ENCODE measurements around the gene CHST3.
A peak's percentile ranks its signal among the peaks of the same experiment; 100 is the strongest.
"Not testable (repeated sequence)": the region's sequence is repeated elsewhere in the genome, so short reads cannot be mapped to it uniquely, and the experiment has no call there.

Gene CHST3, protein sequence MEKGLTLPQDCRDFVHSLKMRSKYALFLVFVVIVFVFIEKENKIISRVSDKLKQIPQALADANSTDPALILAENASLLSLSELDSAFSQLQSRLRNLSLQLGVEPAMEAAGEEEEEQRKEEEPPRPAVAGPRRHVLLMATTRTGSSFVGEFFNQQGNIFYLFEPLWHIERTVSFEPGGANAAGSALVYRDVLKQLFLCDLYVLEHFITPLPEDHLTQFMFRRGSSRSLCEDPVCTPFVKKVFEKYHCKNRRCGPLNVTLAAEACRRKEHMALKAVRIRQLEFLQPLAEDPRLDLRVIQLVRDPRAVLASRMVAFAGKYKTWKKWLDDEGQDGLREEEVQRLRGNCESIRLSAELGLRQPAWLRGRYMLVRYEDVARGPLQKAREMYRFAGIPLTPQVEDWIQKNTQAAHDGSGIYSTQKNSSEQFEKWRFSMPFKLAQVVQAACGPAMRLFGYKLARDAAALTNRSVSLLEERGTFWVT

GRCh38 chr10:71964098-71964742, at the start of gene CHST3:
Gene CHST3 (plus strand): TSS chr10:71964395. CDS start chr10:72005843, 41,448 bp downstream.
- ATAC-seq = peak in 1 of 2 donors; percentile 39

GRCh38 chr10:71916827-71917226, 47.4 kb upstream of the CHST3 start:
- ATAC-seq = no peak

- ATAC-seq = no peak
Observed at GRCh38 chr10:71918992-71919391, 45.2 kb upstream of the CHST3 start.

DNA sequence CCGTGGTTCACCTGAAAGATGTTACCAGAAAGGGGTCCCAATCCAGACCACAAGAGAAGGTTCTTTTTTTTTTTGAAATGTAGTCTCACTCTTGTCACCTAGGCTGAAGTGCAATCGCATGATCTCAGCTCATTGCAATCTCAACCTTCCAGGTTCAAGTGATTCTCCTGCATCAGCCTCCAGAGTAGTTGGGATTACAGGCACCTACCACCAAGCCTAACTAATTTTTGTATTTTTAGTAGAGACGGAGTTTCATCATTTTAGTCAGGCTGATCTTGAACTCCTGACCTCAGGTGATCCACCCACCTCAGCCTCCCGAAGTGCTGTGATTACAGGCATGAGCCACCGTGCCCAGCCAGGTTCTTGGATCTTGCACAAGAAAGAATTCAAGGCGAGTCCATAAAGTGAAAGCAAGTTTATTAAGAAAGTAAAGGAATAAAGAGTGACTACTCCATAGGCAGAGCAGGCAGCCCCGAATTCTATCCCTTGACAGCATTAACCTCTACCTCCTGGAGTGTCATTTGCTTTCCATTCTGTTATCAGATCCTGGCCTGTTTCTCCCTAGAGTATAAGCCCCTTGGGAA, 44.1 kb upstream of the CHST3 start:
- not testable (repeated sequence) for ATAC-seq

DNA sequence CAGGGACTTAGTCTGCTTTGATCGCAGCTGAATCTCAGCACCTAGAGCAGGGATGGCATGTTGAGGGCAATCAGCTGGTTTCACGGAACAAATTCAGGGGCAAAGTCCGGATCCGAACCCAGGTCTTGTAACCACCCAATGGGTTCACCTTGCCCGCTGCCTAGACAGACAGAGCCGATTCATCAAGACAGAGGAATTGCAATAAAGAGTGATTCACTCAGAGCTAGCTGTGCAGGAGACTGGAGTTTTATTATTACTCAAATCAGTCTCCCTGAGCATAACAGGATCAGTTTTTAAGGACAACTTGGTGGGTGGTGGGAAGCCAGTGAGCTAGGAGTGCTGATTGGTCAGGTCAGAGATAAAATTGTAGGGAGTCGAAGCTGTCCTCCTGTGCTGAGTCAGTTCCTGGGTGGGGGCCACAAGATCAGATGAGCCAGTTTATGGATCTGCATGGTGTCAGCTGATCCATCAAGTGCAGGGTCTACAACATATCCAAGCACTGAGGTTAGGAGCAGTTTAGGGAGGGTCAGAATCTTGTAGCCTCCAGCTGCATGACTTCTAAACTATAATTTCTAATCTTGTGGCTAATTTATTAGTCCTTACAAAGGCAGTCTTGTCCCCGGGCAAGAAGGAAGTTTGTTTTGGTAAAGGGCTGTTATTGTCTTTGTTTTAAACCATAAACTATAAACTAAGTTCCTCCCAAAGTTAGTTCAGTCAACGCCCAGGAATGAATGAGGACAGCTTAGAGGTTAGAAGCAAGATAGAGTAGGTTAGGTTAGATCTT, 43.5 kb upstream of the CHST3 start:
- ATAC-seq = no peak

DNA sequence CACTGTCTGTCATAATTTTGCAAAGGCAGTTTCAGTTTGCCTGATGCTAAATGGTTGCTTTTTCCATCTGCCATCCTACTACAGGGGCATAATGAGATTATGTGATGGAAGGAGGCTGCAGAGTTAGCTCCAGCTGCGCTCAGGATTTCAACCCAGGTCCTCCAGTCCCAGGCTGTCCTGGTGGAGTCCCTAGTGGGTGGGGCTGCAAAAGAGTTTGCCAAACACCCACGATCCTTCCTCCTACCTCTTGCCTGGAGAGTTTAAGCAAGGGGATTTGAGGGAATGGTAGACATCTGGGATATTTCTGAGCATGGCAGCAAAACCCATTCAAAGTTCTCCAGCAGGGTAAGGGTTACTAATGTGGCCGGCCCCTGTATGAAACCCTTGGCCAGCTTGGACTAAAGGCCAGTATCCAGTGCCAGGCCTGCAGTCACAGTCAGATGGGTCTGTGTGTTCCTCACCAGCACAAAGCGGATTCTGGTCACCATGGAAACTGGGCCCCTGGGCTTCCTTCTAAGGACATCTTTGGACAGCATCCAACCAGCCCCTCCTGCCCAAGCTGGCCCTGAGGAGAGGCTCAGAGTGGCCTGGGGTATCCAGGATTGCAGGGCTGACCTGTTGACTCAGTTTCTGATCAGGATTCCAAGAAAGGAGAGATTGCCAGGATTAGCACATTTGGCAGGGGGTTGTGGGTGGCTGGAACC, 42.7 kb upstream of the CHST3 start:
- ATAC-seq = no peak

GRCh38 chr10:71923138-71923692, 41.0 kb upstream of the CHST3 start:
- no peak for ATAC-seq

DNA sequence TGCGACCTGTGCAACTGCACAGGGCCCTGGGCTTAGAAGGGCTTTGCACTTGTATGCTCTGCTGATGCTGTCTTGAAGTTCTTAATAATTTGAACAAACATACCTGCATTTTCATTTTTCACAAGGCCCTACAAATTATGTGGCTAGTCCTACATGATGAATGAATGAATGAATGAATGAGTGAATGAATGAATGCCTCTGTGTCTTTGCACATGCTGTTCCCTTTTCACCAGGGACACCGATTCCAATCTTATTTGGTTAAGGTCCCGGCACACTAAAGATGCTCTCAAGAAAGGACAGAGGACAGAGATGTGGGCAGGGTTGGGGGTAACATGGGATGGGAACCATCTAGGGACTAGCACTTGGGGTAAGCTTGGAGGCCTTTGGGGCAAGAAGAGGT, 39.4 kb upstream of the CHST3 start:
- no peak for ATAC-seq

- ATAC-seq = no peak
Observed at GRCh38 chr10:71927159-71927558, 37.0 kb upstream of the CHST3 start.

GRCh38 chr10:71927776-71928592, 36.2 kb upstream of the CHST3 start:
- ATAC-seq = no peak

DNA sequence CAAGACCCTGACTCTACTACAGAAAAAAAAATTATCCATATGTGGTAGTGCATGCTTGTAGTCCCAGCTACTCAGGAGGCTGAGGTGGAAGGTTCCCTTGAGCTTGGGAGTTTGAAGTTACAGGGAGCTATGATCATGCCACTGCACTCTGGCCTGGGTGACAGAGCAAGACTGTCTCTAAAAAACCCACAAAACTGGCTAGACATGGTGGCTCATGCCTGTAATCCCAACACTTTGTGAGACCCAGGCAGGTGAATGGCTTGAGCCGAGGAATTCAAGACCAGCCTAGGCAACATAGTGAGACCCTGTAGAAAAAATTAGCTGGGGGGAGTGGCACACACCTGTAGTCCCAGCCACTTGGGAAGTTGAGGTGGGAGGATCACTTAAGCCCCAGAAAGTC, 32.9 kb upstream of the CHST3 start:
- ATAC-seq = no peak

- ATAC-seq = peak; percentile 93
Observed at GRCh38 chr10:71933651-71934050, 30.5 kb upstream of the CHST3 start.

GRCh38 chr10:71938211-71938610, 26.0 kb upstream of the CHST3 start:
- ATAC-seq = no peak

DNA sequence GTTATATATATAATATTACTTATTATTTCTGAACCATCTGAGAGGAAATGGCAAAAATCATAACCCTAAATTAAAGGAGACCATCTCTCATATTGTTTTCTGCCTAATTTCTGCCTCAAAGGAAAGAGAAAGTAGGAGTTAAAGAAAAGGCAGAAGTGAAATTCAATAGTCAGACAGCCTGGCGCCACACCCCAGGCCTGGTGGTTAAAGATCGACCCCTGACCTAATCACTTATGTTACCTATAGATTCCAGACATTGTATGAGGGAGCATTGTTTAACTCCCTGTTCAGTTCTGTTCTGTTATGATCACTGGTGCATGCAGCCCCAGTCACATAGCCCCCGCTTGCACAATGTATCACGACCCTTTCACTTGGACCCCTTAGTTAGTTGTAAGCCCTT, 24.9 kb upstream of the CHST3 start:
- ATAC-seq = peak in 1 of 2 donors; percentile 30

DNA sequence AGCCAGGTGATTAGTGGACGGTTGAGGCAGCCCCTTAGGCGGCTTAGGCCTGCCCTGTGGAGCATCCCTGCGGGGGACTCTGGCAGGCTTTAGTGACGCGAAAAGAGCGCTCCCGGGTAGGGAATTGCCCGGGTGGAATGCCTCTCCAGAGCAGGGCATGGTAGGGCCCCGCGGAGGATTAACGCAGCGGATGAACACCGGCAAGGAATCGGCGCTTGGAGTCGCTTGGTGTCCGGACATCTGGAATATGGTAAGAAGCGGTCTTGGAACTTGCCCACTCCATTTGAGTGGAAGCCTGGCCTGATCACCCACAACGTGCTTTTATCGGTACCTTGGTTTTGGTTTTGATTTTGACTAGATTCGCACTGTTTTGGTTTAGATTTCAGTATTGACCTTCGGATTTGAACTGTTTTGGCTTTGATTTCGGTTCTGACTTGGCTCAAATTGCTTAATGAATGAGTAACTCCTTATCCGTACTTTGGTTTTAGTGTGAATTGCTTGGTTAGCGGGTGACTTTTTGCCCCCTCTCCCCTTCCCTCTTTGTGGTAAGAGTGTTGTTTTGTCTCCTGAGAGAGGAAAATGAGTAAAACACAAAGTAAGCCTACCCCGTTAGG, 24.2 kb upstream of the CHST3 start:
- ATAC-seq = peak in 1 of 2 donors; percentile 43

GRCh38 chr10:71940752-71941151, 23.4 kb upstream of the CHST3 start:
- no peak for ATAC-seq

DNA sequence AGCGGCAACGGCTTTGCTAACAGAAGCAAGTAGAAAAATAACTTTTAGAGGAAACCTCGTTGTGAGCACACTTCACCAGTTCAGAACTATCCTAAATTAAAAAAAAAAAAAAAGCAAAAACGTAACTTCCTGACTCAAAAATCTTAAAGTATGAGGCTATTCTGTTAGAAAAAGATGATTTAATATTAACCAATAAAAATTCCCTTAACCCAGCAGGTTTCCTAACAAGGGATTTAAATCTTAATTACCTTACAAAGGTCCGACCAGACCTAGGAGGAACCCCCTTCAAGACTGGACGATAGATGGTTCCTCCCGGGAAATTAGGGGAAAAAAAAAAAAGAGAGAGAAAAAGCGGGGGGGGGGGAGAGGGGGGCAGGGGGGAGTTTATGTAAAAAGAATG, 22.9 kb upstream of the CHST3 start:
- no peak for ATAC-seq

DNA sequence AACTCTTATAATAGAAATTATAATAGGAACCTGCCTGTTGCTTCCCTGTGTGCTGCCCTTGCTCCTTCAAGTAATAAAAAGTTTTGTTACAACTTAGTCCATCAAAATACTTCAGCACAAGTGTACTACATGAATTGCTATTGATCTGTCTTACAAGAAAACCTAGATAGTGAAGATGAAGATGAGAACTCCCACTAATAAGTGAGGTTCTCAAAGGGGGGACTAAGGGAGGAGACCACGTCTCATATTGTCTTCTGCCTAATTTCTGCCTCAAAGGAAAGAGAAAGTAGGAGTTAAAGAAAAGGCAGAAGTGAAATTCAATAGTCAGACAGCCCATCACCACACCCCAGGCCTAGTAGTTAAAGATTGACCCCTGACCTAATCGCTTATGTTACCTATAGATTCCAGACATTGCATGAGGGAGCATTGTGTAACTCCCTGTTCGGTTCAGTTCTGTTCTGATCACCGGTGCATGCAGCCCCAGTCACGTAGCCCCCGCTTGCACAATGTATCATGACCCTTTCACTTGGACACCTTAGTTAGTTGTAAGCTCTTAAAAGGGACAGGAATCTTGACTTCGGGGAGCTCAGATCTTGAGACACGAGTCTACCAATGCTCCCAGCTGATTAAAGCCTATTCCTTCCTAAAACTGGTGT, 18.2 kb upstream of the CHST3 start:
- no peak for ATAC-seq

DNA sequence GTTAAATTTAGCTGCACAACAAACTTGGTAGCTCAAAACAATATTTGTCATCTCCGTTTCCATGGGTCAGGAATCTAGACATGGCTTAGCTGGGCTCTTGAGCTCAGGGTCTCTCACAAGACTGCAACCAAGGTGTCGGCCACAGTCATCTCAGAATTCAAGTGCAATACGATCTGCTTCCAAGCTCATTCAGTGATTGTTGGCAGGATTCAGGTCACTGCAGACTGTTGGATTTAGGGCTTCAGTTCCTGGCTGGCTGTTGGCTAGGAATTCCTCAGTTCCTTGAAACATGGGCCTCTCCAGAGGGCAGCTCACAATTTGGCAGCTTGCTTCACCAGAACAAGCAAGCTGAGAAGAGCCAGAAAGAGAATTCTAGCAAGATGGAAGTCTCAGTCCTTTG, 17.5 kb upstream of the CHST3 start:
- ATAC-seq = no peak

GRCh38 chr10:71948496-71949067, 15.6 kb upstream of the CHST3 start:
- no peak for ATAC-seq
